HepG2 (cell line): ENCODE results near the gene IFNAR2. TPM values are rescaled to one million over a fixed set of nuclear protein-coding genes. Genes with fewer than 3 reads are reported as not detected.

ENCODE experiments used
- ATAC-seq: fragments of 200-7000 bp; cut with Tn5 transposase; 3 replicates; pipeline ENCODE4 v1.9.1; 2020; ENCODE audit warnings: mild to moderate bottlenecking, moderate library complexity
- BruUV-seq: library from RNA; stranded (reverse); fragments of 400-500 nt; replicated peaks from 2 replicates; lab custom pipeline; 2021; lab: Mats Ljungman, UMichigan
- CTCF ChIA-PET: fragments of 300-600 bp; formaldehyde crosslinking; extraction: SDS; loops from one replicate; lab custom pipeline; 2021; ENCODE audit warnings: low total read pairs, inconsistent platforms, low intra/inter-chr PET ratio; lab: Yijun Ruan, JAX
- POLR2A ChIA-PET: fragments of 350-600 bp; sonication (Branson Sonifier 250); formaldehyde crosslinking; loops from one replicate; lab custom pipeline; 2020; ENCODE audit warnings: antibody characterized with exemption, inconsistent platforms; lab: Yijun Ruan, JAX
- DNase-seq: peaks from one replicate; pipeline ENCODE4 v3.0.0-alpha.2; 2015; ENCODE audit warnings: low spot score
- FAIRE-seq: peaks from 3 replicates; lab custom pipeline; 2011; peaks lifted over from hg19 to GRCh38; lab: Jason Lieb, UNC
- H2AFZ ChIP-seq: one replicate; pipeline ENCODE4 v1.6.1; 2011; ENCODE audit warnings: low read length, inconsistent platforms
- H3K27ac ChIP-seq: fragments of 300-600 bp; 3 replicates; pipeline ENCODE4 v1.8.0; 2011; ENCODE audit warnings: mixed run types, mild to moderate bottlenecking, mixed read lengths, low read length, inconsistent platforms; ENCODE audit not compliant: insufficient read depth; ENCODE audit errors: extremely low read length
- H3K27me3 ChIP-seq, 2 experiments: fragments of 200-600 bp in 1 of 2; 2 replicates in 1 of 2; 3 replicates in 1 of 2; pipeline versions ENCODE4 v1.6.0 to v1.8.0; 2011; ENCODE audit warnings: low read length in 2 of 2, mild to moderate bottlenecking in 2 of 2, moderate library complexity in 2 of 2, inconsistent platforms in 1 of 2; ENCODE audit not compliant: insufficient read depth in 2 of 2, control insufficient read depth in 1 of 2
- H3K36me3 ChIP-seq, 2 experiments: fragments of 200-600 bp in 1 of 2; replicated peaks in 1 of 2; 2 replicates in 1 of 2; 3 replicates in 1 of 2; pipeline versions ENCODE4 v1.5.1 to v1.8.0; 2011; ENCODE audit warnings: low read length in 2 of 2, inconsistent platforms in 1 of 2; ENCODE audit not compliant: insufficient read depth in 2 of 2, control insufficient read depth in 1 of 2
- H3K4me1 ChIP-seq: 2 replicates; pipeline ENCODE4 v1.5.1; 2012; ENCODE audit warnings: low read length, inconsistent platforms; ENCODE audit not compliant: insufficient read depth
- H3K4me2 ChIP-seq: 2 replicates; pipeline ENCODE4 v1.6.0; 2011; ENCODE audit warnings: low read depth, low read length, inconsistent platforms
- H3K4me3 ChIP-seq, 3 experiments: fragments of 200-600 bp in 1 of 3; sonication (generic), shearing (Covaris generic) in 1 of 3; replicated peaks in 1 of 3; 2 replicates each; pipeline ENCODE4 v1.5.1; 2011 to 2016; ENCODE audit warnings: low read length in 3 of 3, inconsistent platforms in 2 of 3, low read depth in 2 of 3, mild to moderate bottlenecking in 2 of 3, control low read depth in 1 of 3, mixed read lengths in 1 of 3; ENCODE audit not compliant: insufficient read depth in 1 of 3
- H3K79me2 ChIP-seq: one replicate; pipeline ENCODE4 v1.6.1; 2011; ENCODE audit warnings: low read length, inconsistent platforms; ENCODE audit not compliant: insufficient read depth
- H3K9ac ChIP-seq: 2 replicates; pipeline ENCODE4 v1.6.0; 2011; ENCODE audit warnings: mild to moderate bottlenecking, low read depth, low read length, inconsistent platforms; ENCODE audit not compliant: insufficient read depth
- H3K9me3 ChIP-seq: 2 replicates; pipeline ENCODE4 v1.5.1; 2012; ENCODE audit warnings: mild to moderate bottlenecking, low read length
- H4K20me1 ChIP-seq: 2 replicates; pipeline ENCODE4 v1.6.0; 2011; ENCODE audit warnings: inconsistent platforms, mild to moderate bottlenecking, low read length, moderate library complexity; ENCODE audit not compliant: insufficient read depth
- ARNTL ChIP-seq: sonication (generic); formaldehyde crosslinking; IDR thresholded peaks from 2 replicates; pipeline ENCODE4 v1.4.0; 2020; ENCODE audit warnings: mild to moderate bottlenecking, missing genetic modification reagents
- CAMTA2 ChIP-seq: sonication (generic); formaldehyde crosslinking; IDR thresholded peaks from 2 replicates; pipeline ENCODE4 v1.4.0; 2020; ENCODE audit warnings: mild to moderate bottlenecking, missing genetic modification reagents, borderline replicate concordance
- CHD4 ChIP-seq: fragments of 200-600 bp; sonication (generic); IDR thresholded peaks from 2 replicates; pipeline ENCODE4 v1.7.0; 2017; ENCODE audit warnings: mild to moderate bottlenecking, low read length, borderline replicate concordance
- GATA4 ChIP-seq: sonication (generic); IDR thresholded peaks from 2 replicates; pipeline ENCODE4 v1.6.1; 2016; ENCODE audit warnings: antibody characterized with exemption, low read depth, borderline replicate concordance
- HINFP ChIP-seq: sonication (generic); formaldehyde crosslinking; IDR thresholded peaks from 2 replicates; pipeline ENCODE4 v1.4.0; 2020; ENCODE audit warnings: low read depth, mild to moderate bottlenecking, missing genetic modification reagents
- HOXA5 ChIP-seq: sonication (generic); formaldehyde crosslinking; IDR thresholded peaks from 2 replicates; pipeline ENCODE4 v1.4.0; 2020; ENCODE audit warnings: missing genetic modification reagents
- ISL2 ChIP-seq: sonication (generic); formaldehyde crosslinking; IDR thresholded peaks from 2 replicates; pipeline ENCODE4 v1.5.0; 2020; ENCODE audit warnings: missing genetic modification reagents
- MAF1 ChIP-seq: sonication (generic); formaldehyde crosslinking; IDR thresholded peaks from 2 replicates; pipeline ENCODE4 v1.5.0; 2020; ENCODE audit warnings: missing genetic modification reagents, borderline replicate concordance
- RAD51 ChIP-seq: fragments of 450-650 bp; IDR thresholded peaks from 2 replicates; pipeline ENCODE4 v1.6.1; 2016; ENCODE audit warnings: borderline replicate concordance
- RNF2 ChIP-seq: fragments of 450-650 bp; conservative IDR thresholded peaks from 2 replicates; pipeline ENCODE4 v1.6.1; 2016; ENCODE audit warnings: low read depth
- SALL2 ChIP-seq: sonication (generic); formaldehyde crosslinking; IDR thresholded peaks from 2 replicates; pipeline ENCODE4 v1.8.1; 2023; ENCODE audit warnings: mild to moderate bottlenecking, missing genetic modification reagents, inconsistent platforms
- TBL1XR1 ChIP-seq: fragments of 150-350 bp; IDR thresholded peaks from 2 replicates; pipeline ENCODE4 v1.6.1; 2014; ENCODE audit warnings: borderline replicate concordance, low read length; ENCODE audit not compliant: partially characterized antibody
- TCF12 ChIP-seq, 2 experiments: fragments of 450-650 bp in 1 of 2; sonication (generic) in 1 of 2; formaldehyde crosslinking in 1 of 2; IDR thresholded peaks; 2 replicates each; pipeline versions ENCODE4 v1.6.1 to v1.8.0; 2017 to 2022; ENCODE audit warnings: antibody characterized with exemption in 1 of 2, mild to moderate bottlenecking in 1 of 2, missing genetic modification reagents in 1 of 2, moderate library complexity in 1 of 2
- ZBTB38 ChIP-seq: sonication (generic); formaldehyde crosslinking; IDR thresholded peaks from 2 replicates; pipeline ENCODE4 v1.5.1; 2020; ENCODE audit warnings: mild to moderate bottlenecking, missing genetic modification reagents
- ZNF414 ChIP-seq: sonication (generic); formaldehyde crosslinking; IDR thresholded peaks from 2 replicates; pipeline ENCODE4 v1.5.0; 2020; ENCODE audit warnings: missing genetic modification reagents
- ZNF709 ChIP-seq: sonication (generic); formaldehyde crosslinking; IDR thresholded peaks from 2 replicates; pipeline ENCODE4 v1.5.0; 2020; ENCODE audit warnings: mild to moderate bottlenecking, missing genetic modification reagents
- ZNF782 ChIP-seq: sonication (generic); formaldehyde crosslinking; IDR thresholded peaks from 2 replicates; pipeline ENCODE4 v1.4.0; 2020; ENCODE audit warnings: missing genetic modification reagents, mild to moderate bottlenecking, borderline replicate concordance
- ZSCAN30 ChIP-seq: sonication (generic); formaldehyde crosslinking; IDR thresholded peaks from 2 replicates; pipeline ENCODE4 v1.5.0; 2020; ENCODE audit warnings: mild to moderate bottlenecking, missing genetic modification reagents
- WGBS: methylation state at CpG from one replicate; pipeline ENCODE4 v1.1.6; 2017; ENCODE audit warnings: low lambda C conversion rate; 5-methylcytosine and 5-hydroxymethylcytosine counted together
- in situ Hi-C: cut with HindIII; loops from 2 replicates; pipeline ENCODE4 v1.10.0; 2017; ENCODE audit warnings: low pct_unique_long_range_greater_than_20kb; ENCODE audit not compliant: extremely low pct_ligation_motif_present
- intact Hi-C: fragments of 100-400 bp; cut with micrococcal nuclease; formaldehyde crosslinking; loops from one replicate; pipeline ENCODE4 v1.10.0; 2022; ENCODE audit not compliant: unreplicated experiment
- polyA plus RNA-seq, 8 experiments: library from polyadenylated mRNA; depleted of rRNA in 3 of 8; stranded (reverse) in 7 of 8; unstranded in 1 of 8; fragments of >200 nt; fragmentation: Illumina TruSeq in 4 of 8; extraction: Trizol in 4 of 8; gene quantifications; 2 replicates each; pipeline versions ENCODE4 v1.2.1 to v1.2.3, GENCODE V29; 2011 to 2016; ENCODE audit warnings: low read depth in 4 of 8, missing spikeins in 1 of 8, mixed read lengths in 1 of 8; ENCODE audit not compliant: insufficient read depth in 1 of 8
- total RNA-seq, 5 experiments: library from RNA; depleted of rRNA; stranded (reverse); fragments of >200 nt; fragmentation: Illumina TruSeq; extraction: Trizol; gene quantifications; 2 replicates each; pipeline ENCODE4 v1.2.3, GENCODE V29; 2016; ENCODE audit warnings: low read depth in 1 of 5
- TF ChIP-seq, protein P1 (sequence below): sonication (generic); formaldehyde crosslinking; IDR thresholded peaks from 2 replicates; pipeline ENCODE4 v1.5.0; 2020; ENCODE audit warnings: missing genetic modification reagents, mild to moderate bottlenecking, borderline replicate concordance
- TF ChIP-seq, protein P2 (sequence below): fragments of 450-650 bp; IDR thresholded peaks from 2 replicates; pipeline ENCODE4 v1.6.1; 2017

Gene IFNAR2
- total and polyA plus RNA-seq, 2 of the 13 experiments (the other 11 are each of a cell fraction or from before 2014, with no cell fraction given), result 5.1 to 24.1 TPM

- Histone ChIP-seq H2AFZ (no peak overlapping the region), H3K79me2 (no peaks in the 10 kb centered on the region), H3K4me1 (peaks cover 40% of the 10 kb centered on the region), H3K4me3 (no peak overlapping the region), H3K4me2 (no peak overlapping the region), H3K9me3 (no peaks in the 10 kb centered on the region), H3K9ac (no peak overlapping the region), H3K36me3 (no peaks in the 10 kb centered on the region), H3K27ac (no peak overlapping the region), H4K20me1 (no peaks in the 10 kb centered on the region), H3K27me3 (peaks cover 0 to 15% of the 10 kb centered on the region in 2 experiments; a peak in 2 of 5 replicates)
- in situ Hi-C loops, result no loop called here
- intact Hi-C loops, result loop anchor here (5.0 kb wide), 1 partner anchor 65 kb away; the partner anchor contains the start of gene IL10RB
- TF ChIP-seq ISL2 (CRISPR knock-in tag) (no peak), ZSCAN30 (CRISPR knock-in tag) (no peak), RNF2 (no peak), GATA4 (no peak), SALL2 (no peak), CAMTA2 (CRISPR knock-in tag) (no peak), ZBTB38 (no peak), MAF1 (CRISPR knock-in tag) (no peak), HOXA5 (CRISPR knock-in tag) (no peak), ZNF414 (CRISPR knock-in tag) (no peak), TCF12 (IDR thresholded peaks at IDR 0.05) (no peak), TCF12 (CRISPR knock-in tag; IDR thresholded peaks at IDR 0.05) (no peak), TBL1XR1 (no peak), ZNF709 (no peak), HINFP (CRISPR knock-in tag) (no peak), ZNF782 (CRISPR knock-in tag) (no peak), RAD51 (no peak), CHD4 (no peak), ARNTL (CRISPR knock-in tag) (no peak)
- TF ChIP-seq, protein P1, sequence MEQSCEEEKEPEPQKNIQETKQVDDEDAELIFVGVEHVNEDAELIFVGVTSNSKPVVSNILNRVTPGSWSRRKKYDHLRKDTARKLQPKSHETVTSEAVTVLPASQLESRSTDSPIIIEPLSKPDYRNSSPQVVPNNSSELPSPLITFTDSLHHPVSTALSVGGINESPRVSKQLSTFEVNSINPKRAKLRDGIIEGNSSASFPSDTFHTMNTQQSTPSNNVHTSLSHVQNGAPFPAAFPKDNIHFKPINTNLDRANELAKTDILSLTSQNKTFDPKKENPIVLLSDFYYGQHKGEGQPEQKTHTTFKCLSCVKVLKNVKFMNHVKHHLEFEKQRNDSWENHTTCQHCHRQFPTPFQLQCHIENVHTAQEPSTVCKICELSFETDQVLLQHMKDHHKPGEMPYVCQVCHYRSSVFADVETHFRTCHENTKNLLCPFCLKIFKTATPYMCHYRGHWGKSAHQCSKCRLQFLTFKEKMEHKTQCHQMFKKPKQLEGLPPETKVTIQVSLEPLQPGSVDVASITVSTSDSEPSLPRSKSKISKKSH (CRISPR knock-in tag), result no peak
- TF ChIP-seq, protein P2, sequence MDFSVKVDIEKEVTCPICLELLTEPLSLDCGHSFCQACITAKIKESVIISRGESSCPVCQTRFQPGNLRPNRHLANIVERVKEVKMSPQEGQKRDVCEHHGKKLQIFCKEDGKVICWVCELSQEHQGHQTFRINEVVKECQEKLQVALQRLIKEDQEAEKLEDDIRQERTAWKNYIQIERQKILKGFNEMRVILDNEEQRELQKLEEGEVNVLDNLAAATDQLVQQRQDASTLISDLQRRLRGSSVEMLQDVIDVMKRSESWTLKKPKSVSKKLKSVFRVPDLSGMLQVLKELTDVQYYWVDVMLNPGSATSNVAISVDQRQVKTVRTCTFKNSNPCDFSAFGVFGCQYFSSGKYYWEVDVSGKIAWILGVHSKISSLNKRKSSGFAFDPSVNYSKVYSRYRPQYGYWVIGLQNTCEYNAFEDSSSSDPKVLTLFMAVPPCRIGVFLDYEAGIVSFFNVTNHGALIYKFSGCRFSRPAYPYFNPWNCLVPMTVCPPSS, result no peak
- no TSS peak for BruUV-seq
- DNase-seq (no peak), ATAC-seq (no peak), FAIRE-seq (no peak)
- ChIA-PET POLR2A (no interaction called here), CTCF (no interaction called here)
- 85% methylated on average over 4 of the region's 4 CpGs for WGBS
These were observed 27.8 kb upstream of the IFNAR2 start for GRCh38 chr21:33201956-33202355.
